HEK293 (cell line): ENCODE measurements around the gene ZBTB21.

Experiments used
- CTCF ChIA-PET: fragments of 350-600 bp; formaldehyde crosslinking; extraction: SDS; loops from one replicate; lab custom pipeline; 2021; ENCODE audit warnings: antibody characterized with exemption; lab: Yijun Ruan, JAX
- POLR2A ChIA-PET: fragments of 300-600 bp; formaldehyde crosslinking; extraction: SDS; loops from one replicate; lab custom pipeline; 2020; ENCODE audit warnings: antibody characterized with exemption, inconsistent platforms; lab: Yijun Ruan, JAX
- H3K27ac ChIP-seq: fragments of 200-500 bp; sonication (Bioruptor generic); 2 replicates; pipeline ENCODE4 v1.5.1; 2014; ENCODE audit warnings: low read depth, low read length, control low read depth, inconsistent platforms; ENCODE audit errors: extremely low read depth
- H3K36me3 ChIP-seq, 2 experiments: fragments of 200-500 bp in 1 of 2; sonication (Bioruptor generic) in 1 of 2; 1 replicate in 1 of 2; 2 replicates in 1 of 2; pipeline ENCODE4 v1.5.1; 2014 to 2017; ENCODE audit warnings: inconsistent platforms in 2 of 2, low read length in 2 of 2; ENCODE audit not compliant: control insufficient read depth in 2 of 2, insufficient read depth in 1 of 2
- H3K4me1 ChIP-seq: fragments of 200-500 bp; sonication (Bioruptor generic); 2 replicates; pipeline ENCODE4 v1.5.1; 2014; ENCODE audit warnings: mild to moderate bottlenecking, low read length, inconsistent platforms; ENCODE audit not compliant: control insufficient read depth, insufficient read depth
- H3K4me3 ChIP-seq: 2 replicates; pipeline ENCODE4 v1.5.1; 2011; ENCODE audit warnings: low read depth, mild to moderate bottlenecking, control low read depth, low read length, moderate library complexity
- H3K9me3 ChIP-seq: fragments of 200-500 bp; sonication (Bioruptor generic); 2 replicates; pipeline ENCODE4 v1.5.1; 2014; ENCODE audit warnings: low read depth, low read length, inconsistent platforms; ENCODE audit not compliant: control insufficient read depth, insufficient read depth
- GLI2 ChIP-seq: fragments of 450-650 bp; formaldehyde crosslinking; IDR thresholded peaks from 2 replicates; pipeline ENCODE4; 2017; ENCODE audit warnings: missing biosample characterization, missing genetic modification characterization, low read depth, borderline replicate concordance
- GLI4 ChIP-seq: fragments of 450-650 bp; formaldehyde crosslinking; IDR thresholded peaks from 2 replicates; pipeline ENCODE4 v1.5.1; 2016; ENCODE audit warnings: missing biosample characterization, missing genetic modification characterization
- KLF7 ChIP-seq: fragments of 450-650 bp; formaldehyde crosslinking; IDR thresholded peaks from 2 replicates; pipeline ENCODE4 v1.5.1; 2016; ENCODE audit warnings: missing biosample characterization, missing genetic modification characterization, borderline replicate concordance
- PBX3 ChIP-seq: sonication (generic); formaldehyde crosslinking; IDR thresholded peaks from 2 replicates; pipeline ENCODE4 v1.8.1; 2022; ENCODE audit warnings: mild to moderate bottlenecking, moderate library complexity, missing genetic modification reagents
- ZBTB20 ChIP-seq: fragments of 450-650 bp; formaldehyde crosslinking; IDR thresholded peaks from 2 replicates; pipeline ENCODE4 v1.5.1; 2016; ENCODE audit warnings: missing biosample characterization, missing genetic modification characterization
- ZBTB7A ChIP-seq: fragments of 450-650 bp; formaldehyde crosslinking; IDR thresholded peaks from 2 replicates; pipeline ENCODE4 v1.5.1; 2016; ENCODE audit warnings: low read depth, missing biosample characterization, missing genetic modification characterization
- ZFHX2 ChIP-seq: fragments of 450-650 bp; formaldehyde crosslinking; conservative IDR thresholded peaks from 2 replicates; pipeline ENCODE4 v1.5.1; 2016; ENCODE audit warnings: missing biosample characterization, missing genetic modification characterization
- ZNF175 ChIP-seq: fragments of 450-650 bp; formaldehyde crosslinking; IDR thresholded peaks from 2 replicates; pipeline ENCODE4 v1.5.1; 2016; ENCODE audit warnings: missing biosample characterization, missing genetic modification characterization
- ZNF184 ChIP-seq: fragments of 450-650 bp; IDR thresholded peaks from 2 replicates; pipeline ENCODE4 v1.5.1; 2018; ENCODE audit warnings: missing biosample characterization, mild to moderate bottlenecking, missing genetic modification characterization
- ZNF239 ChIP-seq: fragments of 450-650 bp; formaldehyde crosslinking; IDR thresholded peaks from 2 replicates; pipeline ENCODE4 v1.5.1; 2016; ENCODE audit warnings: missing biosample characterization, missing genetic modification characterization
- ZNF266 ChIP-seq: fragments of 450-650 bp; formaldehyde crosslinking; IDR thresholded peaks from 2 replicates; pipeline ENCODE4 v1.5.1; 2016; ENCODE audit warnings: missing biosample characterization, missing genetic modification characterization, low read depth
- ZNF404 ChIP-seq: fragments of 450-650 bp; formaldehyde crosslinking; IDR thresholded peaks from 2 replicates; pipeline ENCODE4 v1.5.1; 2017; ENCODE audit warnings: missing biosample characterization, missing genetic modification characterization
- ZNF48 ChIP-seq: fragments of 450-650 bp; formaldehyde crosslinking; IDR thresholded peaks from 2 replicates; pipeline ENCODE4 v1.5.1; 2016; ENCODE audit warnings: missing biosample characterization, missing genetic modification characterization
- ZNF488 ChIP-seq: fragments of 450-650 bp; formaldehyde crosslinking; IDR thresholded peaks from 2 replicates; pipeline ENCODE4 v1.5.1; 2016; ENCODE audit warnings: missing biosample characterization, missing genetic modification characterization
- ZNF558 ChIP-seq: fragments of 450-650 bp; formaldehyde crosslinking; IDR thresholded peaks from 2 replicates; pipeline ENCODE4 v1.5.1; 2016; ENCODE audit warnings: missing biosample characterization, missing genetic modification characterization
- ZNF621 ChIP-seq: fragments of 450-650 bp; formaldehyde crosslinking; IDR thresholded peaks from 2 replicates; pipeline ENCODE4 v1.5.1; 2017; ENCODE audit warnings: missing biosample characterization, missing genetic modification characterization
- ZNF645 ChIP-seq: fragments of 450-650 bp; formaldehyde crosslinking; IDR thresholded peaks from 2 replicates; pipeline ENCODE4; 2016; ENCODE audit warnings: missing biosample characterization, missing genetic modification characterization
- ZNF843 ChIP-seq: fragments of 450-650 bp; formaldehyde crosslinking; IDR thresholded peaks from 2 replicates; pipeline ENCODE4 v1.5.1; 2016; ENCODE audit warnings: missing biosample characterization, missing genetic modification characterization
- ZSCAN4 ChIP-seq: fragments of 450-650 bp; formaldehyde crosslinking; IDR thresholded peaks from 2 replicates; pipeline ENCODE4 v1.5.1; 2017; ENCODE audit warnings: missing biosample characterization, missing genetic modification characterization
- ZSCAN5A ChIP-seq: fragments of 450-650 bp; formaldehyde crosslinking; IDR thresholded peaks from 2 replicates; pipeline ENCODE4 v1.5.1; 2016; ENCODE audit warnings: missing biosample characterization, missing genetic modification characterization

ZBTB21 gene

GRCh38 chr21:41955516-41955915 lies 54.6 kb downstream of the ZBTB21 start:
- CTCF ChIA-PET: interaction anchor here (0.6 kb wide), 1 partner anchor 138 kb away, joined by 3 read pairs; no protein-coding TSS in a partner anchor
- POLR2A ChIA-PET: interaction anchor here (0.7 kb wide), 1 partner anchor 9 kb away, joined by 3 read pairs; no protein-coding TSS in a partner anchor
- no peak overlapping the region for H3K27ac ChIP-seq

GRCh38 chr21:41954654-41955499 lies 55.3 kb downstream of the ZBTB21 start:
- no peak overlapping the region for H3K4me3 ChIP-seq
- no peak for TF ChIP-seq KLF7 (tag by site-specific recombination)
- TF ChIP-seq ZNF621 (tag by site-specific recombination): peak; percentile 11; the same call in 1 of the 2 replicates
- peak; percentile 67; the same call in 1 of the 2 replicates for TF ChIP-seq ZSCAN5A (tag by site-specific recombination)
- peak; percentile 83; the same call in 1 of the 2 replicates for TF ChIP-seq GLI4 (tag by site-specific recombination)
- no peak for TF ChIP-seq ZNF404 (tag by site-specific recombination)
- peak; percentile 43; the same call in 1 of the 2 replicates for TF ChIP-seq PBX3 (CRISPR knock-in tag)
- TF ChIP-seq ZSCAN4: peak; percentile 22
- peak; percentile 26 for TF ChIP-seq ZFHX2 (tag by site-specific recombination)
- TF ChIP-seq ZNF843 (tag by site-specific recombination): no peak
- peak; percentile 62; the same call in 1 of the 2 replicates for TF ChIP-seq ZNF645 (tag by site-specific recombination)
- no peak for TF ChIP-seq ZNF184 (tag by site-specific recombination)
- peak; percentile 79; the same call in 1 of the 2 replicates for TF ChIP-seq ZNF48 (tag by site-specific recombination)
- TF ChIP-seq ZNF175 (tag by site-specific recombination): no peak
- peak; percentile 30; the same call in 1 of the 2 replicates for TF ChIP-seq ZNF266 (tag by site-specific recombination)
- TF ChIP-seq ZBTB7A (tag by site-specific recombination): peak; percentile 37; the same call in 1 of the 2 replicates
- peak; percentile 79 for TF ChIP-seq ZNF239 (tag by site-specific recombination)
- TF ChIP-seq ZBTB20 (tag by site-specific recombination): 0 out of 2 replicates have a peak, but pooled peaks have one; percentile 26
- TF ChIP-seq ZNF488 (tag by site-specific recombination): peak; percentile 70; the same call in 1 of the 2 replicates
- TF ChIP-seq, all 188 proteins: peak for 13
- no peaks in the 10 kb centered on the region for H3K36me3 ChIP-seq
- peaks cover 2% of the 10 kb centered on the region; the same call in 1 of the 2 replicates for H3K4me1 ChIP-seq
- H3K27ac ChIP-seq: no peak overlapping the region
- H3K9me3 ChIP-seq: no peaks in the 10 kb centered on the region
- ChIA-PET CTCF (no interaction called here), POLR2A (interaction anchor here (0.7 kb wide), 1 partner anchor 9 kb away, joined by 3 read pairs; no protein-coding TSS in a partner anchor)

More at GRCh38 chr21:41955516-41955915, 54.6 kb downstream of the ZBTB21 start:
- no peak for TF ChIP-seq ZNF558 (tag by site-specific recombination)
- TF ChIP-seq GLI2 (tag by site-specific recombination): no peak
- peaks cover 2% of the 10 kb centered on the region; the same call in 1 of the 2 replicates for H3K4me1 ChIP-seq
- H3K4me3 ChIP-seq: no peak overlapping the region
- no peaks in the 10 kb centered on the region for H3K9me3 ChIP-seq
- no peaks in the 10 kb centered on the region for H3K36me3 ChIP-seq
